Right renal cortex interstitium (tissue), 3 donors: ENCODE measurements around the gene SYT12. TPM values are rescaled to one million over a fixed set of nuclear protein-coding genes. Genes with fewer than 3 reads are reported as not detected.
"Not testable (repeated sequence)": the region's sequence is repeated elsewhere in the genome, so short reads cannot be mapped to it uniquely, and the experiment has no call there.

Experiments used
- DNase-seq, 3 donors: peaks; one replicate each; pipeline ENCODE4 v3.0.0-alpha.2; 2013; ENCODE audit warnings: low read depth in 3 of 3, low spot score in 2 of 3
- polyA plus RNA-seq, 3 donors: library from polyadenylated mRNA; unstranded; fragments of 120-200 nt; gene quantifications; one replicate each; pipeline ENCODE4 v1.2.1, GENCODE V29; 2013; ENCODE audit not compliant: insufficient read length in 3 of 3

SYT12 gene
- polyA plus RNA-seq, 3 donors = 0.14 to 0.21 (median 0.19) TPM

GRCh38 chr11:66992041-66992440, 30.9 kb upstream of the SYT12 start:
- DNase-seq = no peak

DNA sequence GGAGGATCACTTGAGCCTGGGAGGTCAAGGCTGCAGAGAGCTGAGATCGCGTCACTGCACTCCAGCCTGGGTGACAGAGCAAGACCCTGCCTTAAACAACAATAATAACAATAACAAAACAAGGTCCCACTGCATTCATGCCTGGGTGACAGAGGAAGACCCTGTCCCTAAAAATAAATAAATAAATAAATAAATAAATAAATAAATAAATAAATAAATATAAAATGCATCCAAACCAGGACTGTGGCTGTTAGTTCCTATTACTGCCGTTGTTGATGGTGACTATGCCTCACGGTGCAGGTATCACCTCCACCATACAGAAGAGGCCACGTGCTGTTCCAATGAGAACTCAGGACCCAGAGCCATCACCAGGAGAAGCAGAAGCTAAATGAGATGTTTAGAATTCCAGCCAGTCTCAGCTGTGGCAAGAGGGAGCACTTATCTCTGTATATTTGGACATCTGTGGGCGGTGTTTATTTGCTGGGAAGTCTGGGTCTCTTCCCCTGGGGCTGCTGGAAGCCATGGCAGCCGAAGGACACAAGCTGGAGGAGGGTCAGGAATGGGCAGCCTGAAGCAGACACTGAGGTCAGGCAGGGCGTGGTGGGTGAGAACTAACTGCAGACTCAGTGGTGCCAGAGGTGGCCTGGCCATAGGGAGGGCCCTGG, 26.2 kb upstream of the SYT12 start:
- DNase-seq = no peak

- DNase-seq = no peak
Observed at GRCh38 chr11:66999555-66999954, 23.4 kb upstream of the SYT12 start.

DNA sequence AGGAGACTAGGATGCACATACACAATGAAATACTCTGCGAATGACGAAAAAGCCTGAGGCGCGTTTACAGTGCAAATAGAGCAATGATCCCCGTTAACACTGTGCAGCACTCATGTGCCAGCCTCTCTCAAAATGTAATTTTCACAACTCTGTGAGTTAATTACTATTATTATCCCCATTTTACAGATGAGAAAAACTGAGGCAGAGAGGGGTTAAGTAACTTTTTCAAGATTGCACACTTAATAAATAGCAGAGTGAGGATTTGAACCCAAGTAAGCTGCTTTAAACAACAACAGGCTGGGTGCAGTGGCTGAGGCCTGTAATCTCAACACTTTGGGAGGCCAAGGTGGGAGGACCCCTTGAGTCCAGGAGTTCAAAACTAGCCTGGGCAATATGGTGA, 21.6 kb upstream of the SYT12 start:
- no peak for DNase-seq

DNA sequence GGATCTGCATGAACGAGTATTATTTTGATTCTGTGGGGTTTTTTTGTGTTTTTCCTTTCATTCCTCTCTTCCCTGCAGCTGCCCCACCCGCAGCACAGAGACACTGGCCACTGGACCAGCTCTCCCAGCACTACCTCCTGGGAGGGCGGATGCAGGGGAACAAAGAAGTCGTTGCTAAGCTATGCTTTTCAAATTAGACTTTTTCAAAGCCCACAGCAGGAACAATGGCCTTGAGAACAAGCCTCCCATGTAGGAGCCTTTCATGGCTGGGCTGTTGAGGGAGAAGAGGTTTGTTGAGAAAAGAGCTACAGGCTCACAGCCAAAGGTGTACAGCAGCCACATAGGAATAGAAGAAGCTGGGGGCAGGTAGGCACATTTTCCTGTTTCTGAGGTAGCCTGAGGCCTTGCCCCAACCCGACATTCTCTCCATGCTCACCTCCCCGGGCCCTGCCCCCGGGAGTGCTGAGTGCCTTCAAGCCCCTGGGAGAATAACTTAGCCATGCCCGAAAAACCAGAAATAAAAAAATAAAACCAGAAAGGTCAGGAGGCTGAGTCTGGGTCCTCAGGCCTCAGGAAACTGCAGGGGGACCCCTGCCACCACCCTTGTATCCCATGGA, 20.5 kb upstream of the SYT12 start:
- DNase-seq = no peak

- DNase-seq = no peak
Observed at GRCh38 chr11:67002921-67003411, 20.0 kb upstream of the SYT12 start.

GRCh38 chr11:67005200-67005599, 17.7 kb upstream of the SYT12 start:
- DNase-seq = not testable (repeated sequence)

DNA sequence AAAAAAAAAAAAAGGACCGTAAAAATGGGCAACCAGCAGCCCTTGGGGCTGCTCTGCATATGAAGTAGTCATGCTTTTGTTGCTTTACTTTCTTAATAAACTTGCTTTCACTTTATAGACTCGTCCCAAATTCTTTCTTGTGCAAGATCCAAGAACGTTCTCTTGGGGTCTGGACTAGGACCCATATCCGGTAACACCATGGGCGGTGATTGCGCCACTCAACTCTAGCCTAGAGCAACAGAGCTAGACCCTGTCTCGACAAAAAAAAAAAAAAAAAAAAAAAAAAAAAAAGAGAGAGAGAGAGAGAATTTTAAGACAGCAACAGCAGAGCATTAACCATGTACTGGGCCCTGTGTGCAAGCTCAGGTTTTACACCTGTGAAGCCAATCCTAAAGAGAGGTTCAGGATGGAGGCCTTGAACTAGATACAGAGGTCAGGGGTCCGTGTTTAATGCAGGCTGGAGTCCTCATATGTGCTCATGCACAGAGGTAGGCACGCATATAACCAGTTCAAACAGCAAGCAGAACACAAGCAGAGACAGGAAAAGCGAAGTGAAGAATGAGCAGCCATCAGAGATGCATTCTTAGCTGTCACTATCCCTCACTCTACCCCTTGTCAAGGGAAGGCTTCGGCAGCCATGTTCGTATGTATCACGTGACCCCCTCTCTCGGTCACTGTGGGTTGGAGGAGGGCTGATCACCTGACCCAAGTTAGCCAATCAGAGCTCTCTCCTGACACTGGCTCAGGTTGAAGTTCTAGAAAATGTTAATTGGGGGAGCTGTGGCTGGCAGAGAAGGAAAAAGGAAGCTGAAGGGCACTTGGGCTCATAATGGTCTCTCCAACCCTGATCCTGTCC, 16.7 kb upstream of the SYT12 start:
- no peak for DNase-seq

- DNase-seq = no peak
Observed at GRCh38 chr11:67007126-67007525, 15.8 kb upstream of the SYT12 start.

- no peak for DNase-seq
Observed at GRCh38 chr11:67010296-67010905, 12.5 kb upstream of the SYT12 start.

DNA sequence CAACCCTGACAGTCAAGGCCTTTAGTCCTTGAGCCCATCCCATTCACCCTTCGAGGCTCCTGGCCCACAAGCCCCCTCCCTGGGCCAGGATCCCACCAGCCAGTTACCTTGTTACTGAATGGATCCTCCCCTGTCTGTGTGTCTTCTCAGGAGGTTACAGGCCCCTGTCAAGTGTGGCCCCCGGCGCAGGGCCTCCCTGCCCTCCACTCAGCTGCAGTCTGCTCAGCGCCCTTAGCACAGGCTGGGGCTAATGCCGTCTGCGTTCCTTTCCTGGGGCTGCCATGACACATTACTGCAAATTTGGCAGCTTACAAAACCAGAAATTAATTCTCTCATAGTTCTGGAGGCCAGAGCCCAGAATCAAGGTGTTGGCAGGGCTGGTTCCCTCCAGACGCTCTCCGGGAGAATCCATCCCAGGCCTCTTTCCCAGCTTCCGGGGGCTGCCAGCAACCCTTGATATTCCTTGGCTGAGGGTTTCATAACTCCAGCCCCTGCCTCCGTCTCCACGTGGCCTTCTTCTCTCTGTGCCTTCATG, 9.4 kb upstream of the SYT12 start:
- no peak for DNase-seq

DNA sequence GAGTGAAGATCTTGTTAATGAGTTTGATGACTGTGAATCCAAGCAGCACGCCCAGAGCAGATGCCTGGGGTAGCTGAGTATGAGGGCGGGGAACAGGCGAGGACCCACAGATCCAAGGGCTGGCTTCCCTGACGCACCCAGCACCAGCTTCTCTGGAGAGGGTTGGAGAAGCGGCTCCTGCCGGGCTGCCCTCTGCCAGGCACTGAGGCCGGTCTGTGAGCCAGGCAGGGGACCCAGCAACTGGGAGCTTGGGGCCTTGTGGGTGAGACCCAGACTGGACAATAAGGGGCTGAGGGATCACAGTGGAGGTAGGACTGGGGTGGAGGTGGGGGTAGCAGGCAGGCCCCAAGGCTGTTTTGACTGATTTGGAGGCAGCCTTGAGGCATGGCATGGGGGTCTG, 8.6 kb upstream of the SYT12 start:
- DNase-seq = no peak

GRCh38 chr11:67015048-67015447, 7.9 kb upstream of the SYT12 start:
- no peak for DNase-seq

DNA sequence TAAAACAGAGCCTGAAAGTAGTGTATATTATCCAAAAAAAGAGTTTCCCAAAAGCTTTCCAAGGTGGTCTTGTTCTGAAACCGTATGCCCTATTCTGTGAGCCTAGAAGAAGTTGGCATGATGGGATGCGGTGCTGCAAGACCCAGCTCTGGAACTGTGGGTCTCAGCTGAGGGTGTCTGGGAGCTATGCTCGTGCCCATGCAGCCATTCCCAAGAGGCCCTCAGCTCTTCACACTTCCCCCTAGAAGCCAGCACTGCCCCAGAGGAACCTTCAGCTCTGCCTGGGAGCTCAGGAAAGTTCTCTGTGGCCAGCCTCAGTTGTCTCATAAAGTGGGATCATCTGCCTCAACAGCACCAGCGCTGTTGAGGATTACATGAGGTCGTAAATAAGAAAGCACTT, 6.4 kb upstream of the SYT12 start:
- DNase-seq = no peak

GRCh38 chr11:67020949-67021348, 2.0 kb upstream of the SYT12 start:
- no peak for DNase-seq

GRCh38 chr11:67022341-67022933, 497 bp upstream of the SYT12 start:
- no peak for DNase-seq

DNA sequence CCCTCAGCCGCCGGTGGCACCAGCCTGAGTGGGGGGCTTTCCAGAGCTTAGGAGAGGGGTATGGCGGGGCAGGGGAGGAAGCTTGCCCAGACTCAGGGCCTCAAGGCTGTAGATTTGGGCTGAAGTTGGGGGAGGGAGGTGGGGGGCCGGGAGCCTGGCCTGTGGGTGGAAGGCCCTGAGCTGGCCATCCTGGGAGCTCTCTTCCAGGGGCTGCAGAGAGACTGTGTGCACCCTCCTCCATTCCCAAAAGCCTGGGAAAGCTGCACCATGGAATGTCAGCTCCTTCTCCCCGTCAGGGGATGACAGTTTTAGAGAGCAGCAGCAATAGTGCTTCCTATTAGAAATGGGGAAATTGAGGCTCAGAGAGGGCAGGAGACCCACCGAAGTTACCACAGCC, 1.0 kb downstream of the SYT12 start:
- DNase-seq = no peak

DNA sequence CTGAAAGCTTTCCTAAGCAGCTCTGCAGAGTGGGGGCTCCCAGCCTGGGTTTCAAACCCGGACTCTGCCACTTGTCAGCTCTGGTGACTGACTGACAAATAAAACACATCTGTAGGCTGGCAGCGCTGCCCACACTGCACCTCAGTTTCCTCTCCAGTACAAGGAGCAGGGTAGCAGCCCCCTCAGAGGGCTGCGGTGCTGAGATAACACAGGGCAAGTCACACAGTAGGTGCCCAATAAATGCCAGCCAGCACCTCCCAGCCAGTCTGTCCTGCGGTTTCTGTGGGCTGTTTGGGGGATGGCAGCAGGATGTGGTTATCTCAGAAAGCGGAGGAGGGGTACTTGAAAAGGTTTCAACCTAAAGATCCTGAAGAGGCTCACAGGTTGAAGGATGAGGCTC, 1.5 kb downstream of the SYT12 start:
- no peak for DNase-seq

GRCh38 chr11:67024966-67025365, 2.0 kb downstream of the SYT12 start:
- no peak for DNase-seq

- no peak for DNase-seq
Observed at GRCh38 chr11:67025750-67026149, 2.8 kb downstream of the SYT12 start.

DNA sequence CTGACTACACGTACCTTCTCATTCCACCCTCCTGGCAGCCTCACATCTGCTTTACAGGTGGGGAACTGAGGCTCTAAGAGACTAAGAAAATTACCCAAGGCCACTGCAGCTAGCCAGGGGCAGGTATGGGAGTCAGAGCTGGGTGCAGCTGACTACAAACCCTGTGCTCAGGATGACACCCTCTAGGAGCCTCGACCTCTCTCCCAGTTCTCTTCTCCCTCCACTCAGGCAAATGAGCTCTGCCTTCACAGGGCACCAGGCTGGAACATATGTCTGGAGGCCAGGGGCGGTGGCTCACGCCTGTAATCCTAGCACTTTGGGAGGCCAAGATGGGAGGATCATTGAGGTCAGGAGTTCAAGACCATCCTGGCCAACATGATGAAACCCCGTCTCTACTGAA, 4.0 kb downstream of the SYT12 start:
- no peak for DNase-seq
